Neuronal stem cell (in vitro differentiated cells): ENCODE data around the gene MLKL.

Experiments used
- DNase-seq: peaks from one replicate; pipeline ENCODE4 v3.0.0-alpha.2; 2013; ENCODE audit warnings: low spot score
- H2AFZ ChIP-seq: one replicate; pipeline ENCODE4 v1.6.1; 2013; ENCODE audit warnings: mild to moderate bottlenecking, low read length, inconsistent platforms
- H2AK5ac ChIP-seq: 2 replicates; pipeline ENCODE4 v1.6.1; 2013; ENCODE audit warnings: low read depth, mild to moderate bottlenecking, inconsistent platforms, low read length, moderate library complexity, mixed read lengths
- H2BK120ac ChIP-seq: 2 replicates; pipeline ENCODE4 v1.6.1; 2013; ENCODE audit warnings: low read depth, mild to moderate bottlenecking, inconsistent platforms, low read length, moderate library complexity, mixed read lengths
- H2BK12ac ChIP-seq: one replicate; pipeline ENCODE4 v1.6.1; 2013; ENCODE audit warnings: low read length, inconsistent platforms
- H2BK15ac ChIP-seq: 2 replicates; pipeline ENCODE4 v1.6.1; 2013; ENCODE audit warnings: mild to moderate bottlenecking, low read length, inconsistent platforms, mixed read lengths
- H2BK5ac ChIP-seq: one replicate; pipeline ENCODE4 v1.6.1; 2013; ENCODE audit warnings: inconsistent platforms, mild to moderate bottlenecking, low read length, moderate library complexity
- H3K14ac ChIP-seq: one replicate; pipeline ENCODE4 v1.6.1; 2013; ENCODE audit warnings: low read length, inconsistent platforms
- H3K18ac ChIP-seq: 2 replicates; pipeline ENCODE4 v1.6.1; 2013; ENCODE audit warnings: low read length, inconsistent platforms
- H3K23ac ChIP-seq: 2 replicates; pipeline ENCODE4 v1.6.1; 2013; ENCODE audit warnings: low read depth, mild to moderate bottlenecking, mixed read lengths, low read length, inconsistent platforms; ENCODE audit not compliant: poor library complexity
- H3K27ac ChIP-seq: replicated peaks from 3 replicates; pipeline ENCODE4 v1.5.1; 2013; ENCODE audit warnings: low read length, inconsistent platforms
- H3K27me3 ChIP-seq, 3 experiments: 2 replicates each; pipeline ENCODE4 v1.6.1; 2013; ENCODE audit warnings: low read length in 3 of 3, mild to moderate bottlenecking in 2 of 3, inconsistent platforms in 1 of 3, low read depth in 1 of 3, mixed read lengths in 1 of 3, moderate library complexity in 1 of 3; ENCODE audit not compliant: control insufficient read depth in 3 of 3, insufficient read depth in 3 of 3
- H3K36me3 ChIP-seq, 2 donors: replicated peaks in 1 of 2; 2 replicates each; pipeline ENCODE4 v1.6.1; 2013; ENCODE audit warnings: low read length in 2 of 2; ENCODE audit not compliant: control insufficient read depth in 2 of 2, insufficient read depth in 2 of 2
- H3K4ac ChIP-seq: 2 replicates; pipeline ENCODE4 v1.6.1; 2013; ENCODE audit warnings: inconsistent platforms, mild to moderate bottlenecking, low read length, moderate library complexity
- H3K4me1 ChIP-seq, 2 donors: 1 replicate in 1 of 2; 2 replicates in 1 of 2; pipeline ENCODE4 v1.6.1; 2013; ENCODE audit warnings: low read length in 2 of 2, low read depth in 1 of 2; ENCODE audit not compliant: control insufficient read depth in 2 of 2, insufficient read depth in 1 of 2
- H3K4me2 ChIP-seq: one replicate; pipeline ENCODE4 v1.6.1; 2013; ENCODE audit warnings: mild to moderate bottlenecking, low read length, inconsistent platforms; ENCODE audit not compliant: insufficient read depth, poor library complexity, severe bottlenecking
- H3K4me3 ChIP-seq, 2 donors: 2 replicates each; pipeline ENCODE4 v1.5.1; 2013; ENCODE audit warnings: low read length in 2 of 2, mild to moderate bottlenecking in 2 of 2, inconsistent platforms in 1 of 2, moderate library complexity in 1 of 2
- H3K79me1 ChIP-seq: one replicate; pipeline ENCODE4 v1.6.1; 2013; ENCODE audit warnings: low read depth, mild to moderate bottlenecking, inconsistent platforms, low read length, moderate library complexity
- H3K9ac ChIP-seq: one replicate; pipeline ENCODE4 v1.6.1; 2013; ENCODE audit warnings: mild to moderate bottlenecking, low read depth, low read length, inconsistent platforms; ENCODE audit not compliant: poor library complexity
- H3K9me3 ChIP-seq, 2 donors: replicated peaks in 1 of 2; 2 replicates each; pipeline versions ENCODE3 to v1.6.1; 2013; ENCODE audit warnings: low read length in 2 of 2, mild to moderate bottlenecking in 2 of 2, inconsistent platforms in 1 of 2, low read depth in 1 of 2, mixed read lengths in 1 of 2, moderate library complexity in 1 of 2; ENCODE audit not compliant: control insufficient read depth in 2 of 2, insufficient read depth in 1 of 2
- H4K8ac ChIP-seq: one replicate; pipeline ENCODE4 v1.6.1; 2013; ENCODE audit warnings: low read depth, mild to moderate bottlenecking, inconsistent platforms, low read length, moderate library complexity
- H4K91ac ChIP-seq: one replicate; pipeline ENCODE4 v1.6.1; 2013; ENCODE audit warnings: low read length, low read depth, mild to moderate bottlenecking, inconsistent platforms; ENCODE audit not compliant: poor library complexity
- WGBS, 2 donors: extraction: QIAGEN DNeasy Blood & Tissue Kit; methylation state at CpG; one replicate each; pipeline ENCODE4 v1.1.7; 2013; ENCODE audit warnings: missing lambda C conversion rate in 2 of 2, mixed read lengths in 1 of 2; ENCODE audit not compliant: insufficient read length in 2 of 2, insufficient replicate concordance in 1 of 2; ENCODE audit errors: extremely low coverage in 2 of 2; 5-methylcytosine and 5-hydroxymethylcytosine counted together

The MLKL gene

GRCh38 chr16:74695450-74696422 lies 4.9 kb downstream of the MLKL start:
- H3K79me1 ChIP-seq: no peaks in the 10 kb centered on the region
- no peak overlapping the region for H2BK5ac ChIP-seq
- DNase-seq: peak; percentile 63
- H3K4ac ChIP-seq: no peak overlapping the region
- peak overlapping the region; percentile 48 to 70 for H3K4me3 ChIP-seq
- peak overlapping the region; percentile 88 for H2AFZ ChIP-seq
- no CpG with 5 or more reads among the region's 19 CpGs for WGBS, 2 donors
- H3K18ac ChIP-seq: no peak overlapping the region
- H3K27ac ChIP-seq: no peak overlapping the region
- H4K91ac ChIP-seq: no peak overlapping the region
- no peak overlapping the region for H2BK12ac ChIP-seq
- H2AK5ac ChIP-seq: no peak overlapping the region
- H3K27me3 ChIP-seq: peaks cover 0 to 21% (median 8%) of the 10 kb centered on the region in 3 experiments
- no peaks in the 10 kb centered on the region for H3K9me3 ChIP-seq
- H2BK120ac ChIP-seq: no peak overlapping the region
- H2BK15ac ChIP-seq: no peak overlapping the region
- no peaks in the 10 kb centered on the region for H3K36me3 ChIP-seq
- H3K4me1 ChIP-seq: no peaks in the 10 kb centered on the region
- H4K8ac ChIP-seq: no peak overlapping the region
- H3K4me2 ChIP-seq: peak overlapping the region; percentile 81
- H3K14ac ChIP-seq: no peak overlapping the region
- H3K9ac ChIP-seq: no peak overlapping the region
- H3K23ac ChIP-seq: peak overlapping the region; percentile 46

- Histone ChIP-seq H2AK5ac (no peak overlapping the region), H2AFZ (no peak overlapping the region), H3K14ac (no peak overlapping the region), H3K27ac (no peak overlapping the region), H4K91ac (no peak overlapping the region), H3K9me3 (no peaks in the 10 kb centered on the region), H4K8ac (no peak overlapping the region), H2BK15ac (no peak overlapping the region), H3K23ac (no peak overlapping the region), H3K4me1 (no peaks in the 10 kb centered on the region), H3K9ac (no peak overlapping the region), H2BK12ac (no peak overlapping the region), H3K4ac (no peak overlapping the region), H3K36me3 (no peaks in the 10 kb centered on the region), H3K4me3 (peak overlapping the region in 1 of 2 donors; percentile 3), H3K4me2 (no peak overlapping the region), H3K79me1 (no peaks in the 10 kb centered on the region), H3K18ac (no peak overlapping the region), H2BK5ac (no peak overlapping the region), H2BK120ac (no peak overlapping the region), H3K27me3 (no peaks in the 10 kb centered on the region)
- no peak for DNase-seq
- WGBS, 2 donors: no CpG with 5 or more reads among the region's 10 CpGs
Observed at GRCh38 chr16:74691093-74691855, 9.4 kb downstream of the MLKL start.

- H4K8ac ChIP-seq: no peak overlapping the region
- no peak overlapping the region for H3K27ac ChIP-seq
- no peak for DNase-seq
- no peaks in the 10 kb centered on the region for H3K36me3 ChIP-seq
- H3K4ac ChIP-seq: no peak overlapping the region
- peak overlapping the region; percentile 27 for H3K18ac ChIP-seq
- no peak overlapping the region for H3K9ac ChIP-seq
- H3K79me1 ChIP-seq: no peaks in the 10 kb centered on the region
- peaks cover 0 to 9% (median 0%) of the 10 kb centered on the region in 3 experiments for H3K27me3 ChIP-seq
- H2BK15ac ChIP-seq: no peak overlapping the region
- no peaks in the 10 kb centered on the region for H3K4me1 ChIP-seq
- no peak overlapping the region for H3K23ac ChIP-seq
- no peak overlapping the region for H2BK12ac ChIP-seq
- H3K4me2 ChIP-seq: no peak overlapping the region
- H2AFZ ChIP-seq: no peak overlapping the region
- no CpG with 5 or more reads among the region's 11 CpGs for WGBS, 2 donors
- H4K91ac ChIP-seq: no peak overlapping the region
- H3K9me3 ChIP-seq: no peaks in the 10 kb centered on the region
- no peak overlapping the region for H2BK5ac ChIP-seq
- H2AK5ac ChIP-seq: no peak overlapping the region
- no peak overlapping the region for H3K4me3 ChIP-seq
- no peak overlapping the region for H2BK120ac ChIP-seq
- H3K14ac ChIP-seq: no peak overlapping the region
Observed at GRCh38 chr16:74682556-74682955, 18.1 kb downstream of the MLKL start.

GRCh38 chr16:74680681-74681080 lies 20.0 kb downstream of the MLKL start:
- no peak overlapping the region for H3K18ac ChIP-seq
- H3K4me3 ChIP-seq: no peak overlapping the region
- H4K8ac ChIP-seq: no peak overlapping the region
- H3K4ac ChIP-seq: no peak overlapping the region
- H2BK5ac ChIP-seq: no peak overlapping the region
- no peak overlapping the region for H3K27ac ChIP-seq
- WGBS, 2 donors: no CpG with 5 or more reads among the region's 6 CpGs
- H2AFZ ChIP-seq: no peak overlapping the region
- peaks cover 0 to 10% (median 0%) of the 10 kb centered on the region in 3 experiments for H3K27me3 ChIP-seq
- no peak for DNase-seq
- no peak overlapping the region for H3K9ac ChIP-seq
- H3K4me2 ChIP-seq: no peak overlapping the region
- H3K23ac ChIP-seq: no peak overlapping the region
- no peaks in the 10 kb centered on the region for H3K9me3 ChIP-seq
- no peak overlapping the region for H3K14ac ChIP-seq
- no peak overlapping the region for H2BK15ac ChIP-seq
- H3K4me1 ChIP-seq: no peaks in the 10 kb centered on the region
- H4K91ac ChIP-seq: no peak overlapping the region
- no peak overlapping the region for H2BK120ac ChIP-seq
- H2BK12ac ChIP-seq: no peak overlapping the region
- no peaks in the 10 kb centered on the region for H3K79me1 ChIP-seq
- no peak overlapping the region for H2AK5ac ChIP-seq
- no peaks in the 10 kb centered on the region for H3K36me3 ChIP-seq
